Fibroblast of the aortic adventitia (primary cell): ENCODE data around the gene LURAP1L. TPM values are rescaled to one million over a fixed set of nuclear protein-coding genes. Genes with fewer than 3 reads are reported as not detected.
A peak's percentile ranks its signal among the peaks of the same experiment; 100 is the strongest.

Experiments
- DNase-seq: peaks from one replicate; pipeline ENCODE4 v3.0.0-alpha.2; 2010; ENCODE audit warnings: low read depth
- H3K4me3 ChIP-seq: 2 replicates; pipeline ENCODE4 v1.5.1; 2011; ENCODE audit warnings: low read depth, mild to moderate bottlenecking, control low read depth, low read length, moderate library complexity
- total RNA-seq: library from RNA; depleted of rRNA; stranded (reverse); fragments of >200 nt; gene quantifications from 2 replicates; pipeline ENCODE4 v1.2.3, GENCODE V29; 2012; ENCODE audit warnings: low replicate concordance
- TF ChIP-seq, protein P1 (sequence below): IDR thresholded peaks from 2 replicates; pipeline ENCODE4 v1.5.1; 2011; ENCODE audit warnings: mild to moderate bottlenecking, low read length, control low read depth, inconsistent platforms; ENCODE audit not compliant: insufficient read depth

The LURAP1L gene, protein sequence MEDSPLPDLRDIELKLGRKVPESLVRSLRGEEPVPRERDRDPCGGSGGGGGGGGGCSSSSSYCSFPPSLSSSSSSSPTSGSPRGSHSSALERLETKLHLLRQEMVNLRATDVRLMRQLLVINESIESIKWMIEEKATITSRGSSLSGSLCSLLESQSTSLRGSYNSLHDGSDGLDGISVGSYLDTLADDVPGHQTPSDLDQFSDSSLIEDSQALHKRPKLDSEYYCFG
- 47.5 and 48.2 TPM in 2 replicates for total RNA-seq

DNA sequence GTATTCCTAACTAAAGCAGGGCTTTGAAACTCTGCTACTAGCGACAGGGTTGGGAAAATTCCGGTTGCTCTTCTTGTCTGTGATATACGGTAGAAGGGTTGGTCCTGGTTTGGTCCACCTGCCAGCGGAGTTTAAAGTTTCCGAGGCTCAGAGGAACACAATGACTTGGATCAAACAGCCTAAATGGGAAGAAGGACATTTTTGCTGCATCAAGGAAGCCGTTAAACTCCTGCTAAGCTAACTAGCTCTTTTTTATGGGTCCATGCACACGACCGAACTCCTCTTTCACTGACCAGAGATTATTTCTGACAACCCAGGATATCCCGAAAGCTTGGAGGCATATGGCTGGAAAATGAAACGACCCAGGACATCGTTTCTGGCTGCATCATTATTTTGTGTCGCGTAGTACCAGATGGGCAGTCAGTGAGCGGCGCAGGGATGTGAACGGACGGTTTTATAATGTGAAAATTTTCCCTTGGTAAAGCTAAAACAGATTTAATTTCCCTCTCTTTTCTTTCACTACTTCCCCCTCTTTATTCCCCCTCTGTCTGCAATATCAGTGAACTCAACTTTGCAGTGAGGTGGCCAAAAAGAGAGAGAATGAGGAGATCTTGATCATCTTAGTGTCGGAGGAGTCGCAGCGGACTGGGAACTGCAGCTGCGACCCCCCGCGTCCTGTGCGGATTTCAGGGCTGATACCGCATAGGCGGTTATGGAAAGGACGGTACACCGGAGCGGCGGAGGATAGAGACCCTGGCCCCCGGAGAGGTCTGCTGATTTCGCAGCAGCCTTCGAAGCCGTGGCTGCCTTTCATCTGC is at the start of gene LURAP1L:
Gene LURAP1L, plus strand, starts transcription at position 160 of the 818 bp plus-strand sequence. CDS start 696 bp downstream, outside the sequence.
- TF ChIP-seq, protein P1, sequence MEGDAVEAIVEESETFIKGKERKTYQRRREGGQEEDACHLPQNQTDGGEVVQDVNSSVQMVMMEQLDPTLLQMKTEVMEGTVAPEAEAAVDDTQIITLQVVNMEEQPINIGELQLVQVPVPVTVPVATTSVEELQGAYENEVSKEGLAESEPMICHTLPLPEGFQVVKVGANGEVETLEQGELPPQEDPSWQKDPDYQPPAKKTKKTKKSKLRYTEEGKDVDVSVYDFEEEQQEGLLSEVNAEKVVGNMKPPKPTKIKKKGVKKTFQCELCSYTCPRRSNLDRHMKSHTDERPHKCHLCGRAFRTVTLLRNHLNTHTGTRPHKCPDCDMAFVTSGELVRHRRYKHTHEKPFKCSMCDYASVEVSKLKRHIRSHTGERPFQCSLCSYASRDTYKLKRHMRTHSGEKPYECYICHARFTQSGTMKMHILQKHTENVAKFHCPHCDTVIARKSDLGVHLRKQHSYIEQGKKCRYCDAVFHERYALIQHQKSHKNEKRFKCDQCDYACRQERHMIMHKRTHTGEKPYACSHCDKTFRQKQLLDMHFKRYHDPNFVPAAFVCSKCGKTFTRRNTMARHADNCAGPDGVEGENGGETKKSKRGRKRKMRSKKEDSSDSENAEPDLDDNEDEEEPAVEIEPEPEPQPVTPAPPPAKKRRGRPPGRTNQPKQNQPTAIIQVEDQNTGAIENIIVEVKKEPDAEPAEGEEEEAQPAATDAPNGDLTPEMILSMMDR, result no peak
- H3K4me3 ChIP-seq, result peak within 1 kb of the TSS; percentile 79
- peak; percentile 94 for DNase-seq

DNA sequence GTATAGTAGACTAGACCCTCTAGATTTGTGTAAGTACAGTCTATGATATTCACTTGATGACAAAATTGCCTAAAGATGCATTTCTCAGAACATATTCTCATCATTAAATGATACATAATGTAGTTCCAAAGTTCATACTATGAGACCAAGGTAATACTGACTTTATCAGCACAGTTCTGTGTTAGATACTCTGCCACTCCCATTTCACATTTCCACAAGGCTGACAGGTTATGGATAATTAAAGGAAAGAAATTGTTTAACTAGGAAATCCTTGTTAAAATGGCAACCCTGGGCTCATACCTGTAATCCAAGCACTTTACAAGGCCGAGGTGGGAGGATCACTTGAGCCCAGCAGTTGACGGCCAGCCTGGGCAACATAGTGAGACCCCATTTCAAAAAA is 48.0 kb upstream of the LURAP1L start:
- TF ChIP-seq, protein P1, result no peak
- H3K4me3 ChIP-seq, result no peak overlapping the region
- no peak for DNase-seq

DNA sequence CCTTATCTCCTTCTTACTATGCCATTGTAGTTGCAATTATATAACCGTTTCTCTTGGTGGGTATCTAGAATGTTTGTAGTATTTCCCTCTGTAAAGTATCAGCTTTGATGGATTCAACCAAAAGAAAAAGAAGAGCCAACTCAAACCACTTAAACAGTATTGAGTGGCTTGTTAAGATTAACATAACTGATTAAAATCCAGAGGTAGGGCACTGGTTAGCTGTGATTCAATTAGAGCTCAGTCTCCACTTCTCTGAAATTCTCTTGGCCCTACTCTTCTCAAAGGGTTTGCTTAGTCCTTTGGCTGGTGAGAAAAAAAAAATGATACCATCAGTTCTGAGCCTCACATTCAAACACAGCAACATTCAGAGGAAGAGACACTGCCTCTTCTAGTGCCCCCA is 44.6 kb upstream of the LURAP1L start:
- TF ChIP-seq, protein P1, result no peak
- DNase-seq, result no peak
- no peak overlapping the region for H3K4me3 ChIP-seq

DNA sequence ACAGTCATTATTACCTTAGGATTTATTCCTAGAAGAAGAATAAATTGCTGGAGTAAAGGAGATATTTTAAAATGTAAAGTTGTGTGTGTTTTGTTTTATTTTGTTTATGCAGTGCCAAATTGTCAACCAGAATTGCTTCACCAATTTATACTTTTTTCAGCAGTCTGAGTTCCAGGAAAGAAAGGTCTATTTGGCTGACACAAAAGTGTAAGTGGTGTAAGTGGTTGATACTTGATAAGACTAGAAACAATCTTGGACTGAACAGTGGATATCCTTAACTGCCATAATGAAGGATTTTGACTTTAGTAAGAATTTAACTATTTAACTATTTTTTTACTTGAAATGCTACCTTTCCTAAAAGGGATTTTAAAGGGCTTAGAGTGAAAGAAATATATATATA is 43.9 kb upstream of the LURAP1L start:
- no peak overlapping the region for H3K4me3 ChIP-seq
- DNase-seq, result no peak
- TF ChIP-seq, protein P1, result no peak

DNA sequence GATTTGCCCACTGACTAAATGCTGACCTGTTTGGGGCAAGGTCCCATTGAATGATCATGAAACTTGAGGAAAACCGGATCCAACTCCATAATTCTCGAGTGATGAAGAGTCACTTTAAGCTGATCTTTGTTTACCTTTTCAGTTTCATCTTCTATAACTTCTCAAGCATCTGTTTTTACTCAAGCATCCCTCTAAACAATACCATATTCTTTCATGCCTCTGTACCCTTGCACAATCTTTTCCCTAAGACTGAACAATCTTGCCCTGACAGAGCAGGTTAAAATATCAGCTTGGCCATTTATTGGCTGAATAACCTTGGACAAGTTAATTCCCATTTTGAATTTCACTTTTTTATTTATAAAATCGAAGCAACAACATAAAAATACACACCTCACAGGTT is 41.8 kb upstream of the LURAP1L start:
- TF ChIP-seq, protein P1, result no peak
- no peak for DNase-seq
- H3K4me3 ChIP-seq, result no peak overlapping the region

DNA sequence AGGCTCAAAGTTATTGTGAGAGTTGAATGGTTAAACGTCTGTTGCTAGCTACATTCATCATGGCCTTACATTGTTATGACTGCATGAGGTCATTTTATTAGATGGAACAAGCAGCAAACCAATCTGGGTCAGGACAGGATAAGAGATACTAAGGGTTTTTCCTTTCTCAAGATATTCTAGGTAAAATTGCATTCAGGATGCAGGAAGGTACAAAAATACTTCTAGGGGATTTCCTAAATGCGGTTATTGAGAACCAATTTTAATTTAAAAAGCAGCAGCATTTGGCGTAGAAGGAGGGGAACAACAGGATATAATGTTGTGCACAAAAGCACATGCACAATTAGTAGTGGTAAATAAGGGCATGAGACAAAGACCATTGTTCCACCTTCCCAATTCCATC is 39.2 kb upstream of the LURAP1L start:
- TF ChIP-seq, protein P1, result no peak
- DNase-seq, result no peak
- H3K4me3 ChIP-seq, result no peak overlapping the region
